Measurements from ENCODE around the gene AGT.

The AGT gene

DNA sequence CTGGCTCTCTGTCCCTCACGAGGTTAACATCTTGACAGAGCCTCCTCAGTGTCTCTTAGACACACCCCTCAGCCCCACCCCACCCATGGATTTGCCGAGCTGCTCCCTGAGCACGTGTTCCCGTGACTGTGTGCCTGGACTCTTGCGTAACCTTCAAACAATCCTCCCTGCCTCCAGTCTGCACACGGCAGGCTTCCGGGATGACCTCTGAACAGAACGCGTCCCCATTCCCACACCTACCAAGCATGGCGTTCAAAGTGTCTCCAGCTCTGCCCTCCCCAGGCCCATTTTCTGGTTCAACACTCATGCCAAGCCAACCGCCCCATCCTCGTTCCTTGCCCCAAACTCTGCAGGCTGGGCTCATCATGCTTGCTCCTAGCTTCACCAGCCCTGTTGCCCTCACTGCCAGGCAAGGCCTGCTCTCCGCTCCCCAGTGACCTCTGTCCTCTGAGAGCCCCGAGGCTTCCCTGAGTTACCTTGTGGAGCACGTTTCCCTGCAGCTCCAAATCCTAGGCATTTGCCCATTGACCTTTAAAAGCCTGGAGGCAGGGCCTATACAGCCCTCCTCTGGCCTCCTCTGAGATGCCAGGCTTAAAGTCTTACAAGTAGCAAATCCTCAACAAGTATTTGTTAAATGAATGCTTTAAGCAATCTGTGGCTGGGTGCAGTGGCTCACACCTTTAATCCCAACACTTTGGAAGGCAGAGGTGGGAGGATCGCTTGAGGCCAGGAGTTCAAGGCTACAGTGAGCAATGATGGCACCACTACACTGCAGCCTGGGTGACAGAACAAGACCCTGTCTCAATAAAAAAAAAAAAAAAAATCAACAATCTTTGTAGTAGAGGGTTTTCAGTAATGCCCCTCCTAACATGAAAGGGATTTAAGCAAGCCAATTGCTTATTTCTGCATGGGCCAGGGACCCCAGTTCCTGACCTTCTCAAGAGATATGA lies 5.0 kb downstream of the AGT start:
- H3K4me1 ChIP-seq: peaks cover 0 to 10% (median 3%) of the 10 kb centered on the region in 4 donors
- H3K27me3 ChIP-seq: no peaks in the 10 kb centered on the region
- intact Hi-C loops (cut with DNase I; ENCODE audit: low total_unique reads): no loop called here
- peaks cover 0 to 4% (median 0%) of the 10 kb centered on the region in 3 donors for H3K36me3 ChIP-seq
- no peak for DNase-seq
- no peak overlapping the region for H3K4me3 ChIP-seq
- H3K9me3 ChIP-seq: no peaks in the 10 kb centered on the region
- no peak overlapping the region for H3K27ac ChIP-seq
- TF ChIP-seq, protein P1, sequence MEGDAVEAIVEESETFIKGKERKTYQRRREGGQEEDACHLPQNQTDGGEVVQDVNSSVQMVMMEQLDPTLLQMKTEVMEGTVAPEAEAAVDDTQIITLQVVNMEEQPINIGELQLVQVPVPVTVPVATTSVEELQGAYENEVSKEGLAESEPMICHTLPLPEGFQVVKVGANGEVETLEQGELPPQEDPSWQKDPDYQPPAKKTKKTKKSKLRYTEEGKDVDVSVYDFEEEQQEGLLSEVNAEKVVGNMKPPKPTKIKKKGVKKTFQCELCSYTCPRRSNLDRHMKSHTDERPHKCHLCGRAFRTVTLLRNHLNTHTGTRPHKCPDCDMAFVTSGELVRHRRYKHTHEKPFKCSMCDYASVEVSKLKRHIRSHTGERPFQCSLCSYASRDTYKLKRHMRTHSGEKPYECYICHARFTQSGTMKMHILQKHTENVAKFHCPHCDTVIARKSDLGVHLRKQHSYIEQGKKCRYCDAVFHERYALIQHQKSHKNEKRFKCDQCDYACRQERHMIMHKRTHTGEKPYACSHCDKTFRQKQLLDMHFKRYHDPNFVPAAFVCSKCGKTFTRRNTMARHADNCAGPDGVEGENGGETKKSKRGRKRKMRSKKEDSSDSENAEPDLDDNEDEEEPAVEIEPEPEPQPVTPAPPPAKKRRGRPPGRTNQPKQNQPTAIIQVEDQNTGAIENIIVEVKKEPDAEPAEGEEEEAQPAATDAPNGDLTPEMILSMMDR (IDR thresholded peaks at IDR 0.05): no peak

DNA sequence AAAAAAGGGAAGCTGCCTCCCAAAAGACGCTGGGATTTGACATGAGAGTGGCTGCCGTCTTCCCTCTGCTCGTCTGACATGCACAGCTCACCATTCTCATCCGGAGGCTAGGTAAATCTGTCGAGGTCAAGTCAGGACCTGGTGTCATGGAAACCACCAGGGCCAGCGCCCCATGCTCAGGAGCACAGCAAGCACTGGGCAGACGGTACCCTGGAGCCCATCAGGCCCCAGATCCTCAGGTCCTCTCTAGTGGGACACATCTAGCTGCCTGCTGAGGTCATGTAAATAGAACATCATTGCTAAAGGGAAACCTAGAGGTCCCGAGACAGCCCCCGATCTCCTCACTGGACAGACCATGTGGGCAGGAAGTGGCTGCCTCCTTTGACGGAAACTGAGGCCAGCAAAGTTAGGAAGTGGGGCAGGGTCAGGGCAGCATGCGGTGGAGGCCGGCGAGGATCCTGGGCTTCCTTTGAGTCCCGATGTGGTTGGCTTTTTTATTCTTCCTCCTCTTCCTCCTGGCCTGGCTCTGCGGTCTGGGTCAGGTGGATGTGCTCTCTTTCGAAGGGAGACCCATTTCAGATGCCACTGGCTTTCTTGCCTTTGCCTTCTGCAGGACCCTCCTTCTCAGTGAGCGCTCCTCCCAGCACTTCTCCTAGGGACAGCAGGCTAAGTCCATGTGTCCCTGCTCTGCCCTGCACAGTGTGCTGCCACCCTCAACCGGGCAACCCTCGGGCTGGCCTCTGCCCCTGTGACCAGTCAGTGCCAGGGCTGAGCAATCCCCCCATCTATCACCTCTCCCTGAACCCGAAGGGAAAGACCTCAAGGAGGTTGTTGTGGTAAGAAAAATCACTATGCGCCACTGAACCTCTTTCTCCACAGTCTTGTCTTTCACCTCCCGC lies 5.9 kb downstream of the AGT start:
- H3K27ac ChIP-seq: no peak overlapping the region
- peaks cover 0 to 4% (median 0%) of the 10 kb centered on the region in 3 donors for H3K36me3 ChIP-seq
- H3K4me3 ChIP-seq: no peak overlapping the region
- H3K27me3 ChIP-seq: no peaks in the 10 kb centered on the region
- DNase-seq: no peak
- H3K4me1 ChIP-seq: peaks cover 0 to under 1% (median 0%) of the 10 kb centered on the region in 4 donors
- intact Hi-C loops (cut with DNase I; ENCODE audit: low total_unique reads): no loop called here
- TF ChIP-seq, protein P1 (IDR thresholded peaks at IDR 0.05): no peak
- H3K9me3 ChIP-seq: no peaks in the 10 kb centered on the region

DNA sequence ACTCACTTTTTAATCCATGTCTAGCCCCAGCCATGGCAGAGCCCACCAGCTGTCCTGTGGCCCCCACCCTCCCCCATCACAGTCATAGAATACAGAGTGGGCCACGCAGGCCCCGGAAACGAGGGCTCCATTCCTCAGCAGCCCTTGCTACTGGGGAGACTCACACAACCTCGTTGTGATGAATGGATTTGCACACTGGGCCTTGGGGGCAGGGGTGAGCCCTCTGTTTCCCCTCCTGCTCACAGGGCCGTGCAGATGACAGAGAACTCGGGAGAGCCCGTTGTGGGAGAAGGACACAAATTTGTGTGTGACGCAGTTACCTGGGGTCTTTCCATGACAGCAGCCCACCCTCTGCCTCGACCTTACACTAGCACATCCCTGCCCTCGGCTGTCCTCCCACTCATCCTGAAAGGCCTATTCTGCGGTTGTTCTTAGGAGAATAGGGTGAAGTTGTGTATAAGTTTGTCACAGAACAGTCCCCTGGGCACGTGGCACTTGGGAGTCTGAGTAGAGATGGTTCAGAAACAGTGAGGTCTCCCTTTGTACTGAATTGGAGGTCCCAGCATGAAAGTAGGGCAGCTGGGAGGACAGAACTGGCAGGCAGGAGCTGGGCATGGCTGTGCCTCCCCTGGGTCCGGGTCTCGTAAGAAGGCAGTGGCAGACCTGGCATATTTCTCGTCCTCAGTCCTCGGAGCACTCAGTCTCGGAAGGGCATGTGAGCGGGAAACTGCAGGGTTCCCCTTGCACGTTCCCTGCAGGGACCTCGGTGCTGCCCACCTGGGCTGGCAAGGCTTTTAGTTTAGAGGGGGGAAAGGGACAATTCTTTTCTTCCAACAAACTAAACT lies 6.8 kb downstream of the AGT start:
- peaks cover 0 to 4% (median 0%) of the 10 kb centered on the region in 3 donors for H3K36me3 ChIP-seq
- intact Hi-C loops (cut with DNase I; ENCODE audit: low total_unique reads): no loop called here
- no peaks in the 10 kb centered on the region for H3K27me3 ChIP-seq
- TF ChIP-seq, protein P1 (IDR thresholded peaks at IDR 0.05): no peak
- no peak overlapping the region for H3K4me3 ChIP-seq
- H3K9me3 ChIP-seq: no peaks in the 10 kb centered on the region
- no peak overlapping the region for H3K27ac ChIP-seq
- DNase-seq: no peak
- H3K4me1 ChIP-seq: no peaks in the 10 kb centered on the region

DNA sequence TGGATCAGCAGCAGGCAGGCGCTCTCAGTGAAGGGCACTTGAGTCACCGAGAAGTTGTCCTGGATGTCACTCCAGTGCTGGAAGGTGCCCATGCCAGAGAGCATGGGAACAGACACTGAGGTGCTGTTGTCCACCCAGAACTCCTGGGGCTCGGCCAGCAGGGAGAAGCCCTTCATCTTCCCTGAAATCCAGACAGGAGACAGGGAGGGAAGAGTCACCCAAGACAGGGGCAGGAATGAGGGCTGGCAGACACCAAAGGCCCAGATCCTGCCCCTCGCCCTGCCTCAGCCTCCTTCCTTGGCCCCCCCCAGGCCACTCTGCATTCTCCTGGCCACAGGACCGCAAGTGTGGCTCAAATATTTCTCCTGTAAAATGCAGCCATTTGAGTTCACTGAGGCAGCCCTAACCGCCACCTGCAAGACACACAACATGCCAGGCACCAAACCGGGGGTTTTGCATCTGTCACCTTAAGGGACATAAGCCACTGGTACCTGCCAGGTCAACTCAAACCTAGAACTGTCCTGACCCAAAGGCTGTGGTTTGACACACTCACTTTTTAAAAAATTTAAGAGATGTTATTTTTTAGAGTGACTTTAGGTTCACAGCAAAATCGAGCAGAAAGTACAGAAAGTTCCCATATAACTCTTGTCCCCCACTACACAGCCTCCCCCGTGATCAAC lies 7.8 kb downstream of the AGT start:
- H3K27me3 ChIP-seq: no peaks in the 10 kb centered on the region
- no peak overlapping the region for H3K4me3 ChIP-seq
- intact Hi-C loops (cut with DNase I; ENCODE audit: low total_unique reads): no loop called here
- H3K9me3 ChIP-seq: no peaks in the 10 kb centered on the region
- H3K4me1 ChIP-seq: no peaks in the 10 kb centered on the region
- TF ChIP-seq, protein P1 (IDR thresholded peaks at IDR 0.05): no peak
- H3K27ac ChIP-seq: no peak overlapping the region
- no peak for DNase-seq
- peaks cover 0 to 4% (median 0%) of the 10 kb centered on the region in 3 donors for H3K36me3 ChIP-seq

Measured in tibial artery (tissue), 4 donors.